Stimulated activated CD4-positive, alpha-beta T cell treated with anti-CD3 and anti-CD28 coated beads, Interleukin-12 subunit alpha, Interleukin-12 subunit beta, amount 100 ng/mL, for 24 hours (primary cell): ENCODE measurements around the gene AFP.

Source experiments
- DNase-seq, 2 experiments: peaks; one replicate each; pipeline ENCODE4 v3.0.0-alpha.2; 2020; ENCODE audit warnings: low read depth in 2 of 2

AFP gene

GRCh38 chr4:73414936-73415271, 21.1 kb upstream of the AFP start:
- no peak for DNase-seq

- no peak for DNase-seq
These were observed 20.2 kb upstream of the AFP start for GRCh38 chr4:73415807-73416238.

- no peak for DNase-seq
These were observed 19.5 kb upstream of the AFP start for GRCh38 chr4:73416423-73417087.

GRCh38 chr4:73417342-73417741, 18.7 kb upstream of the AFP start:
- no peak for DNase-seq

GRCh38 chr4:73417973-73418372, 18.0 kb upstream of the AFP start:
- DNase-seq = no peak

- no peak for DNase-seq
These were observed 17.3 kb upstream of the AFP start for GRCh38 chr4:73418677-73419076.

- DNase-seq = no peak
These were observed 16.6 kb upstream of the AFP start for GRCh38 chr4:73419106-73420038.

GRCh38 chr4:73420615-73421014, 15.4 kb upstream of the AFP start:
- no peak for DNase-seq

- no peak for DNase-seq
These were observed 14.1 kb upstream of the AFP start for GRCh38 chr4:73421708-73422457.

GRCh38 chr4:73422458-73422752, 13.6 kb upstream of the AFP start:
- no peak for DNase-seq

- no peak for DNase-seq
These were observed 12.8 kb upstream of the AFP start for GRCh38 chr4:73423184-73423583.

GRCh38 chr4:73426666-73427065, 9.4 kb upstream of the AFP start:
- DNase-seq = no peak

- no peak for DNase-seq
These were observed 6.9 kb upstream of the AFP start for GRCh38 chr4:73429118-73429517.

GRCh38 chr4:73429826-73430587, 6.0 kb upstream of the AFP start:
- no peak for DNase-seq

GRCh38 chr4:73431813-73432168, 4.2 kb upstream of the AFP start:
- no peak for DNase-seq

GRCh38 chr4:73432169-73433000, 3.6 kb upstream of the AFP start:
- DNase-seq = no peak

GRCh38 chr4:73433140-73433539, 2.9 kb upstream of the AFP start:
- no peak for DNase-seq

GRCh38 chr4:73434311-73434710, 1.7 kb upstream of the AFP start:
- DNase-seq = no peak

GRCh38 chr4:73436674-73437557, 895 bp downstream of the AFP start:
- DNase-seq = no peak

- DNase-seq = no peak
These were observed 1.5 kb downstream of the AFP start for GRCh38 chr4:73437558-73437956.
